ENCODE measurements around the gene IRS2.
"Not testable (repeated sequence)": the region's sequence is repeated elsewhere in the genome, so short reads cannot be mapped to it uniquely, and the experiment has no call there.

IRS2 gene, protein sequence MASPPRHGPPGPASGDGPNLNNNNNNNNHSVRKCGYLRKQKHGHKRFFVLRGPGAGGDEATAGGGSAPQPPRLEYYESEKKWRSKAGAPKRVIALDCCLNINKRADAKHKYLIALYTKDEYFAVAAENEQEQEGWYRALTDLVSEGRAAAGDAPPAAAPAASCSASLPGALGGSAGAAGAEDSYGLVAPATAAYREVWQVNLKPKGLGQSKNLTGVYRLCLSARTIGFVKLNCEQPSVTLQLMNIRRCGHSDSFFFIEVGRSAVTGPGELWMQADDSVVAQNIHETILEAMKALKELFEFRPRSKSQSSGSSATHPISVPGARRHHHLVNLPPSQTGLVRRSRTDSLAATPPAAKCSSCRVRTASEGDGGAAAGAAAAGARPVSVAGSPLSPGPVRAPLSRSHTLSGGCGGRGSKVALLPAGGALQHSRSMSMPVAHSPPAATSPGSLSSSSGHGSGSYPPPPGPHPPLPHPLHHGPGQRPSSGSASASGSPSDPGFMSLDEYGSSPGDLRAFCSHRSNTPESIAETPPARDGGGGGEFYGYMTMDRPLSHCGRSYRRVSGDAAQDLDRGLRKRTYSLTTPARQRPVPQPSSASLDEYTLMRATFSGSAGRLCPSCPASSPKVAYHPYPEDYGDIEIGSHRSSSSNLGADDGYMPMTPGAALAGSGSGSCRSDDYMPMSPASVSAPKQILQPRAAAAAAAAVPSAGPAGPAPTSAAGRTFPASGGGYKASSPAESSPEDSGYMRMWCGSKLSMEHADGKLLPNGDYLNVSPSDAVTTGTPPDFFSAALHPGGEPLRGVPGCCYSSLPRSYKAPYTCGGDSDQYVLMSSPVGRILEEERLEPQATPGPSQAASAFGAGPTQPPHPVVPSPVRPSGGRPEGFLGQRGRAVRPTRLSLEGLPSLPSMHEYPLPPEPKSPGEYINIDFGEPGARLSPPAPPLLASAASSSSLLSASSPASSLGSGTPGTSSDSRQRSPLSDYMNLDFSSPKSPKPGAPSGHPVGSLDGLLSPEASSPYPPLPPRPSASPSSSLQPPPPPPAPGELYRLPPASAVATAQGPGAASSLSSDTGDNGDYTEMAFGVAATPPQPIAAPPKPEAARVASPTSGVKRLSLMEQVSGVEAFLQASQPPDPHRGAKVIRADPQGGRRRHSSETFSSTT (N-terminal part only)

DNA sequence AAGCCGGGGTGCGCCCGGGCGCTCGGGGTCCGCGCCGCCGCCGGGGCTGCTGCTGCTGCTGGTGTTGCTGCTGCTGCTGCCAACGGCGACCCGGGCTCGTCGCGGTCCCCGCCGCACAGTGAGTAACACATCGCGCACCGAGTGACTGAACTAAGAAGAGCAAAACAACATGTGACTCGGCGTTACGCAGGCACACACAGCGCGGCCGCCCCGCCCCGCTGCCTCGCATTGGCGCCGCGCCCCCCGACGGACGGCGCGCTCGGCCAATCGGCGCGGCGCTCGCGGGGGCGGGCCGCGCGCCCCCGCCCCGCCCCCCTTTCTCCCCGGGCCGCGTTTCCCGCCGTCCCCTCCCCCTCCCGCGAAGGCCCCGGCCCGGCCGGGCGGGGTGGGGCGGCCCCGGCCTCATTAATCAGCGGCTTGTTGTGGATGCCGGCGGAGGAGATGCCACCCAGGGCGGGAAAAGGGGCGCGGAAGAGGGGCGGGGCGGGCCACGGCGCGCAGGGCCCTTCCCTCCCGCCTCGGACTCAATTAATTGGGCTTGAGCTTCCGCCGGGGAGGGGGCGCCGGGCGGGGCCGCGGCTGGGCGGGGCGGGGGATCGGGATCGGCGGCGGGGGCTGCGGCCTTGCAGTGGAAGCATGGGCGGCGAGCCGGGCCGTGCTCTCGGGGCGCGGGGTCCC, at the start of gene IRS2:
Gene IRS2 (minus strand): TSS at position 127 of the 678 bp plus-strand sequence. CDS start 530 bp downstream, outside the sequence.
- DNase-seq (ENCODE audit: low read depth in 2 of 2) = peak; percentile 81 to 87

DNA sequence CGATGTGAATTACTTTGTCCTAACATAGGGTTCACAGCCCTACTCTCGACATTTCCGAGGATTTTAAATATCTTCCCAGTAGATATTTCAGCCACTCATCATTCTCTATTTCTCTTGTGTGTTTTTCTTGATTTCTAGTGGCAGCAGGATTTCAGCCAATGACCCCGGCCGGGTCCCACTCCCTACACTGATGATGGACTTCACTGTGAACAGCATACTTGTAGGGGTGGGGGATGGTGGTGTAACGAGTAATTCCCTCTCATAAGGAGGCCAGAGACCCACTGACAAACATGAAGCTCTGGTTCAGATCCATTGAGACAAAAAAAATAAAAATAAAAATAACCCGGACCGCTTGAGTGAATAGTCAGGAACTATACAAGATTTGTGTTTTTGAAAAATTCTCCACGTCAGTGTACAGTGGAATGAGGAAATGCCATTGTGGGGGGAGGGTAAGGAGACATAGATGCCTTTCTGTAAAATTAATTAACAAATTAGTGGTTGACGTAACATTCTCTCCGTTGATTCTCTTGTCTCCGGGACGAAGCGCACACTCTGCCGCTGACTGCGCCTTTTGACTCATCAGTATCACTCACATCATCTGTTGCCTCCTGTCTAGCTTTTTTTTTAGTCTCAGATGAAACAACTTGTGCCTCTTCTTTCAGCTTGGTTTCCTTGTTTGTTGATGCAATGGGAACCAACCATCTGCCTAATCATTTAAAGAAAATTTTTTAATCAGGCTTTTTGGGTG, 48.8 kb upstream of the IRS2 start:
- no peak for DNase-seq (ENCODE audit: low read depth in 2 of 2)

DNA sequence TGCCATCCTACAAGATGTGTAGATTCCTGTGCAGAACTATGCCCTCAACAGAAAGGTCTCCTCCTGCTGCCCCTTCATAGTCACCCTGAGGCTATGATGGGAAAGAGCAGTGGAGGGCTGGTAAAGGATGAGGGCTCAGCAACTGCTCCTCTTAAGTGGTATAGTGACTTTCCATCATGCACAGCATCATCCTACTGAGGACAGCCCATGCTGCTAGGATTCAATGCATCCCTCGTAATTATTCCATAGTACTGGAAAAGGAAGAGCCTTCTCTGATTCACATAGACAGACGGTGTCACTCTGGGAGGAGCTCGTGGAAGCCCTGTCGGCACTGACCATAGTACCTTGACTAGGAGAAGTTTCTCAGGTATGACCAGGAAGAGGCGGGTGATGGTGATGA, 47.6 kb upstream of the IRS2 start:
- no peak for DNase-seq (ENCODE audit: low read depth in 2 of 2)

DNA sequence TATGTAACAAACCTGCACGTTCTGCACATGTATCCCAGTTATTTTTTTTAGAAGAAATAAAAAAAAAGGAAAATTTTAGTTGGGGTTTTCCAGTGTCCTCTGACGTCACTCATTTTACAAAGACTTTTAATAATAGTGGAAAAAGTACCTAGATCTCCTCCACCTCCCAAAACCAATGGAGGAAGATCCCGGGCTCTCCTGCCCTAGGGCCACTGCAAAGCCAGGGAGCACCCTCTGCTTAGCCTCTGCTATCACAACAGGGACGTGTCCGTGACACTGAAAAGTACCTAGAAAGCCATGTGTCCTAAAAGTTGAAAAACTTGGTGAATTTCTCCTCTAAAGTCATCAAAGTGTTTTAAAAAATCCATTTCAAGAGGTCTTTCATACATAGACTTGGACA, 46.7 kb upstream of the IRS2 start:
- no peak for DNase-seq (ENCODE audit: low read depth in 2 of 2)

DNA sequence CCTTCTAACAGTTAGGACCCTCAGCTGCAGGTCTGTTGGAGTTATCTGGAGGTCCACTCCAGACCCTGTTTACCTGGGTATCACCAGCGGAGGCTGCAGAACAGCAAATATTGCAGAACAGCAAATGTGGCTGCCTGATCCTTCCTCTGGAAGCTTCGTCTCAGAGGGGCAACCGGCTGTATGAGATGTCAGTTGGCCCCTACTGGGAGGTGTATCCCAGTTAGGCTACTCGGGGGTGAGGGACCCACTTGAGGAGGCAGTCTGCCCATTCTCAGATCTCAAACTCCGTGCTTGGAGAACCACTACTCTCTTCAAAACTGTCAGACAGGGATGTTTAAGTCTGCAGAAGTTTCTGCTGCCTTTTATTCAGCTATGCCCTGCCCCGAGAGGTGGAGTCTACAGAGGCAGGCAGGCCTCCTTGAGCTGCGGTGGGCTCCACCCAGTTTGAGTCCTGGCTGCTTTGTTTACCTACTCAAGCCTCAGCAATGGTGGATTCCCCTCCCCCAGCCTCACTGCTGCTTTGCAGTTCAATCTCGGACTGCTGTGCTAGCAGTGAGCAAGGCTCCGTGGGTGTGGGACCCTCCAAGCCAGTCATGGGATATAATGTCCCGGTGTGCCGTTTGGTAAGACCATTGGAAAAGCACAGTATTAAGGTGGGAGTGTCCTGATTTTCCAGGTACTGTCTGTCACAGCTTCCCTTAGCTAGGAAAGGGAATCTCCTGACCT, 42.4 kb upstream of the IRS2 start:
- not testable (repeated sequence) for DNase-seq (ENCODE audit: low read depth in 2 of 2)

DNA sequence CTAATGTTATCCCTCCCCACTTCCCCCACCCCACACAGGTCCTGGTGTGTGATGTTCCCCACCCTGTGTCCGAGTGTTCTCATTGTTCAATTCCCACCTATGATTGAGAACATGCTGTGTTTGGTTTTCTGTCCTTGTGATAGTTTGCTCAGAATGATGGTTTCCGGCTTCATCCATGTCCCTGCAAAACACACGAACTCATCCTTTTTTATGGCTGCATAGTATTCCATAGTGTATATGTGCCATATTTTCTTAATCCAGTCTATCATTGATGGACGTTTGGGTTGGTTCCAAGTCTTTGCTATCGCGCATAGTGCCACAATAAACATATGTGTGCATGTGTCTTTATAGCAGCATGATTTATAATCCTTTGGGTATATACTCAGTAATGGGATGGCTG, 36.8 kb upstream of the IRS2 start:
- not testable (repeated sequence) for DNase-seq (ENCODE audit: low read depth in 2 of 2)

DNA sequence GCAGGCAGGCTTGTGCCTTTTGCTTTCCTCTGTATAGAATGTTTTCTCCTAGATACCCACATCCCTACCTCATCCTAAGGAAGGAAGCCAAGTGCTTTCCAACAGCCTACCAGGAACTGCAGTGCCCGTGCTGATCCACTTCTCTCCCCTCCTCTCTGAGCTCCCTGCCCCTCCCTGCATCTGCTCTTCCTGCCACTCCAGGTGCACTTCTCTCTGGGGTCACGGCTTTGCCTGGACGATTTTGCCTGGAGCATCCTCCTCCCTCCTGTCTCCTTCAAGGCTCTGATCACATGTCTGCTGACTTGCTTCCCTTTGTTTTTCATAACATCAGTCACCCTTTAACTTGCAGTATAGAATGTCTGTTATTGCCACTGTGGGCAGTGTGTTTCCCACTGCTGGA, 34.7 kb upstream of the IRS2 start:
- DNase-seq (ENCODE audit: low read depth in 2 of 2) = no peak

DNA sequence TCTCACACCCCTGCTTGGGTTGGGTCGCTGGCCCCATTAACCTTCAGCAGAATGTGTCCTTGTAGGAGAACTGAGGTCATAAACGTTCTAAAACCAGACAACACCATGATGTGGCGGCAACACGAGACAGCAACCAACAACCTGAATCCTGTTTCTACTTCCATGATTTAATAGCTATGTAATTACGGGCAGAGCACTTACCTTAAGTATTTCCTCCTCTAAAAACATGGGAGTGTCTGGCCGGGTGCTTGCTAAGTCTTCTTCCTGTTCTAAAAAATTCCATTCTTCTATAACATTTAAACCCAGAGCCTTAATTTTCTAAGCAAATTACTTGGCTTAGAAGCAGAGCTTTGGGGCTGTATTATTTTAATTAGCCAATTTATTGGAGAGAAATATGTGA, 33.5 kb upstream of the IRS2 start:
- DNase-seq (ENCODE audit: low read depth in 2 of 2) = no peak

DNA sequence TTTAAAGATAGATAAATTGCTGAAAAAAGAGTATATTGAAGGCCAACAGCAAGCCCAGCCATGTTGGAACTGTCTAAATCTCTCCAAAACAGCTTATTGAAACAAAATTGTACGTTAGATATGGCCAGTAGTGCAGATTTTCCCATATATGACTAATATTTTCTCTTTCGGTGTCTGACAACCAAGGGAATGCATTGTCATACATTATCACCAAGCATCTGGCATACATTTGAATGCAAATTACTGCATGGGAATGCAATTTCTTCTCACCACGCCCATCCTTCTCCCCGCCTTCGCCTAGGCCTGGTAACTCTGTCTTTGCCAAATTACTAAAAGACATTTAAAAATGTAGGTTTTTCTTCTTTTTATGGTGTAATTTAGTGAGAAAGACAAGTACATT, 32.5 kb upstream of the IRS2 start:
- DNase-seq (ENCODE audit: low read depth in 2 of 2) = no peak

DNA sequence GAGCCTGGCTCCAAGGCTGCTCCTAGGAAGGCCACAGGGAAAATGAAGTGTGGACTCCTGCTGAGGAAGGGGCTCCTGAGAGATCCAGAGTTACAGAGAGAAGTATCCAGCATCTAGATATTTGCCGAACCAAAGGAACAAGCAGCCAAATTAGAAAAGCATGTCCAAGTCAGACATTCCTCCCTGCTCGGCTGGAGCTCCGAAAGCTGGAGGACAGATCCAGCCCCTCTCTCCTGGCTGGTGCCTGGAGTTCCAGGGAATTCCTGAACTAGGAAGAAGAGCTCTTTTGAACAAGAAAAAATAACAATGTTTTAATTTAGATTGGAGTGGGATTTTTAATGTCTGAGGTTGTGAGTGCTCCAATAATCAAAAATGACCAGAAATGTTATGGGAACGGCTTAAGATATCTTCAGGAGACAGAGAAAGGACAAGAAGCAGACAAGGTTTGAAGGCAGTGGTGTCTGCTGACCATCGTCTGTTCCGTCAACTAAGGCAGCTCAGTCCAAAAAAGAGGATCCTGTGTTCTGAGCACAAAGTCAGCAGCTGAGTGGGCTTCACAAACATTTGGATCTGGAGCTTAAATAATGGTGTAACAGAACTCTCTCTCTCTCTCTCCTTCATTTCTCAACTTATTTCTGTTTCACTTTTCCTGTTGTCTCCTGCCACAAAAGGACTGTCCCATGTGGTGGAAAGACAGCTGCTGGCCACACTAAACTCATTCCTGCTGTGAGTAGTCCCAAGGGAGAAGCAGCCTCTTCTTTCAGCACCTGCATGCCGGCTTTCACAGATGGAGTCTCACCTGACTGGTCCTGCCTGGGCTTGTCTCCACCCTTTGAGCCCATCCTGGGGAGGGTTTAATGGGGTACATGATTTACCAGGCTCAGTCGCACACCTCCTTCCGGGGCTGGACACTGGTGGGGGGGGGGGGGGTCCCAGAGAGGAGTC, 31.5 kb upstream of the IRS2 start:
- no peak for DNase-seq (ENCODE audit: low read depth in 2 of 2)

DNA sequence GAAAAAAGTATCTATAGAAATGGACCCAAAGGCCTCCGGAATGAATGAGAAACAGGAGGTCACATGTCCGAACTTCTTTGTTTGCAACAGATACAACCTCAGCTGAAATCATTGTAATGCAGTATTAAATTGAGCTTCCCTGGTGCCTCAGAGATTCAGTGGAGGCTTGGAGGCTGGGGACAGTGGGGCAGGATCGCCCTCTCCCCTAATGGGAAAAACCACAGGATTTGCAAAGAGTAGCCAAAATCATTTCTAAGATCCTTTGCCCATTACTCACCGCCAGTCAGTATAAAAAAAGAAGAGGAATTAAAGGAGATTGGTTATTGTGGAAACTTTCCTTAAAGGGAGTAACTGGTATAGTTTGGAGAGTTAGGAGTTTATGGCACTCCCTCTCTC, 30.4 kb upstream of the IRS2 start:
- no peak for DNase-seq (ENCODE audit: low read depth in 2 of 2)

DNA sequence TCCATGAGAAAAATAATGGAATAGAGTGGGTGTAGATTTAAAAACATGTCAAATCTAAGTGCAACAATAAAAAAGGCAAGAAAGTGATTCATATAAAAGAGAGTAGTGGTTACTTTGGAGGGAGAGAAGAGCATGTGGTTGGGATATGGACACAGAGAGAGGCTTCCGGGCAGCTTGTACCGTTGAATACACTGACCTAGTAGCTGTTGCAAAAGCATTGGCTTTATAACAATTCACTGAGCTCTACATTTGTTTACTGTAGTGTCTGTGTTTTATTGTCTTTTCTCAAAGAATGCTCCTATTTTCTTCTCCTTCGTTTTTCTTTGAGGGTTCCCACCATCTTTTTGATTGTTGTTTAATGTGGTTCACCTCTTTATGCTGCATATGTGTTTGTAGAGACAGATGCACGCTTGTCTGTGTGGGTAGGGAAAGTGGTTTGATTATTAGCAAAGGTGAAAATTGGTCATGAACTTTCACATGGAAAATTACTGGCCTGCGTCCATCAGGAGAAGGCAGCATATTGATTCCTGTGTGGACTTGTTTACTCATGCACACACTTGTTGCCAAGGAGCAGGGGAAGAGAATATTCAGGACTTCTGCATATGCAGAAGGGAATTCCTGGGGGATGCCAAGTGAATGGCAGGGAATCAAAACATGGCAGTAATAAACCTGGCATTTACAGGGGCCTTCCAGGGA, 29.9 kb upstream of the IRS2 start:
- DNase-seq (ENCODE audit: low read depth in 2 of 2) = no peak

DNA sequence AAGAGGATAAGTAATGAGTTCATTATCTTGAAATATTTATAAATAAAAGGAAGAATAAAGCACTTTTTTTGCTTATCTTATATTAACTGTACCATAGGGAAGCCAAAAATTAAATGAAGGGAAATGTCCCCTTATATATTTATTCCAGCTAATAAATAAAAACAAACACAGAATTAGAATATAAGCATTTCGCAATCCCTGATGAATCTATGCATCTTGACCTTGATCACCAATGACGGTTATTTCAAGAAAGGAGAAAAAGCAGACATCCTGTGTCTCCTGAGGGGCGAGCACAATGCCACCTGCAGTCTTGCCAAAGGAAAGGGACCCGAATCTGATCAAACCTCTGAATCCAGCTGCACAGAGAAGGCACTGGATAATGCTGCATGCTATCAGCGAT, 29.3 kb upstream of the IRS2 start:
- DNase-seq (ENCODE audit: low read depth in 2 of 2) = no peak

DNA sequence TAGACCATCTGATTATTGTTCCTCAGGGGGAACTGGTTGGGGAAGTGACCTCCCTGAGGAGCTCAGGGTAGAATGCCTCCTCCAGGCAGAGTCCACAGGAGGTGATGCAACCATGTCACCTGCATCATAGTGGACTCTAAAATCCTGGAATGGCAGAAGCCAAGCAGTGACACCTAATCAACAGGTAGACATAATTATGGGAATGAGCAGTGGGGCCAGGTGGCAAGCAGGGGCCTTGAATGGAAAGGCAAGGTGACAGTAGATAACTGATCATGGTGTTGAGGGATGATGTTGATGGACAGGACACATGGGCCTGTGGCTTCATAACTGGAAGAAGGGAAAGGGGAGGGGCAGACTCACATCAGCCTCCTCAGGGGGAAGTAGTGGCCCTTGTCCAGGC, 27.3 kb upstream of the IRS2 start:
- no peak for DNase-seq (ENCODE audit: low read depth in 2 of 2)

DNA sequence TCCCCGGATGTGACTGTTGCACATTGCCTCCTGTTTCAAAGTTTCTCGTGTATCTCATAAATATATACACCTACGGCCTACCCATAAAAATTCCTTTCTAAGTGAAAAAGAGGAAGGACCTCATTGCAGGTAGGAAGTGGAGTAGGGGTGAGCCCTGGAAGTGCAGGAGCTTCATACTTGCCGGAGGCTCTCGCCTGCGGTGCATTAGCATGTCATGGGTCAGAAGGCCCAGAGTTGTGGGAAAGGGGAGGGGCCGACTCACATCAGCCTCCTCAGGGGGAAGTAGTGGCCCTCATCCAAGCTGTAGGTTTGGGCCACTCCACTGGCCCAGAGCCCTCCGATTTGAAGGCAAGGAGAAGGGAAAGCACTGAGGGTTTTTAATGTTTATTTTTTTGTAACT, 26.0 kb upstream of the IRS2 start:
- no peak for DNase-seq (ENCODE audit: low read depth in 2 of 2)

DNA sequence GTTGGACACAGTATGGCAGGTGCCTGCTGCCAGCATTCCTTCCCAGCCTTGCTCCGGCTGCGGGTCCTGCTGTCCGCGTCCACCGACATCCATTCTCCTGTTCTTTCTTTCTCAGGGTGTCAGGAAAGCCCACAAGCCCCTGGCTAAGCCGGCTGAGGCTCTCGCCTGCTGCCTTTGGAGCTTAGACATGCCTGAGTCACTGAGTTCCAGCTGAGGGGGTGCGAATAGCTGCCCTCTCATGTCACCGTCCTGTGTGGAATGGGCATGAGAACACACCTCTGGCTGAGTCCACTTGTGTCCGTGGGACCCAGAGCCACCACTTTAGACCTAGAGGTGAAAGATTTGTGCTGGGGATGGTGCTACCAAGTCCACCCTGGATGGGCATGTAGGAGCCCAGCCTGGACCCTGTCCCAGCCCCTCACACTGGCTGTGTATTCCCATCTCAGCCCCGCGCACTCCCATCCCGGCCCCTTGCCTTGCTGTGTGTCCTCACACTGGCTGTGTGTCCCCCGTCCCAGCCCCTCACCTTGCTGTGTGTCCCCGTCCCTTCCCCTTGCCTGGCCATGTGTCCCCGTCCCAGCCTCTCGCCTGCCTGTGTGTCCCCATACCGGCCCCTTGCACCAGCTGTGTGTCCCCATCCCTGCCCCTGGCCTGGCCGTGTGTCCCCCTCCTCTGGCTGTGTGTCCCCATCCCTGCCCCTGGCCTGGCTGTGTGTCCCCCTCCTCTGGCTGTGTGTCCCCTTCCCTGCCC, 24.6 kb upstream of the IRS2 start:
- no peak for DNase-seq (ENCODE audit: low read depth in 2 of 2)

DNA sequence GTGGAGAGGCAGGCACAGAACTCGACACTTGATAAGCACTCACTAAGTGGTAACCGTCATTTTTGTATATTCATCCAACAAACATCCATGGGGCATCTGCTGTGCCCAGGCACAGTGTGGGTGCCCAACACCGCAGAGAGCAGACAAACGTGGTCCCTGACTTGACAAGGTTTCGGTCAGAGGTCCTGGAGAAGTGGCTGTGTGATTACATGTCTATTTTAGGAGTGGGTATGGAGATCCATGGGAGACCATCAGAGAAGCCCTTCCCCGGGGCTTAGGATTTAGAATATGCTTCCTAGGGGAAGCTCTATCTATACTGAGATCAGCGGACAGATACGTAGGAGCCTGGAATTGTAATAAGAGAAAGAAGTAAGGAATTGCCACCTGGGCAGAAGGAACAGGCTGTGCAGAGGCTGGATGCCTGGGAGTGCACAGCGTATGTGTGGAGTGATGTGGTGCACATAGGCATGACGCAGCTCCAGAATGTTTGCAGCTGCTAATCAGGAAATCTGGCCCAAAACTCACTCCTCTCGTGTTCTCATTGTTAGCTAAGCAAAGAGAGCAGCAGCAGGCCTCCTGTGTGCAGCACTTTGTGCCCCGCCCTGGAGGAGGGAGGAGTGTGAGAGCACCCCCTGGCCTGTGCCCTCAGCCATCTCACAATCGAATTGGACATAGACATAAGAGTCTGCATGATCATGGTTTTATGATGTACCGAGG, 23.0 kb upstream of the IRS2 start:
- DNase-seq (ENCODE audit: low read depth in 2 of 2) = no peak

All from stimulated activated CD4-positive, alpha-beta T cell treated with anti-CD3 and anti-CD28 coated beads, Interleukin-4, amount 100 ng/mL, for 48 hours (primary cell).